ENCODE results near the gene PHLDA3.
"Not testable (repeated sequence)": the region's sequence is repeated elsewhere in the genome, so short reads cannot be mapped to it uniquely, and the experiment has no call there.

PHLDA3 gene

GRCh38 chr1:201482755-201483154, 13.8 kb upstream of the PHLDA3 start:
- H3K27me3 Mint-ChIP-seq (ENCODE audit: low read depth), result peaks cover 31% of the 10 kb centered on the region
- H3K27ac Mint-ChIP-seq, result peak overlapping the region in 1 of 3 experiments; percentile 74
- H3K9me3 Mint-ChIP-seq, result no peaks in the 10 kb centered on the region
- TF ChIP-seq CTCF (IDR thresholded peaks at IDR 0.05; ENCODE audit: unreplicated experiment in 3 of 3), result no peak
- H3K4me3 Mint-ChIP-seq, result peak overlapping the region in 1 of 3 experiments; percentile 51
- no peaks in the 10 kb centered on the region for H3K36me3 Mint-ChIP-seq (ENCODE audit: low read depth)
- H3K4me1 Mint-ChIP-seq, result peaks cover 42% of the 10 kb centered on the region

- Mint-ChIP-seq H3K4me3 (peak overlapping the region; percentile 63 to 73 (median 70)), H3K27ac (peak overlapping the region in 1 of 3 experiments; percentile 74), H3K36me3 (ENCODE audit: low read depth) (no peaks in the 10 kb centered on the region), H3K9me3 (no peaks in the 10 kb centered on the region), H3K4me1 (peaks cover 45% of the 10 kb centered on the region), H3K27me3 (ENCODE audit: low read depth) (peaks cover 31% of the 10 kb centered on the region)
- TF ChIP-seq CTCF (IDR thresholded peaks at IDR 0.05; ENCODE audit: unreplicated experiment in 3 of 3), result peak; percentile 92 to 94 (median 92)
These were observed 12.9 kb upstream of the PHLDA3 start for GRCh38 chr1:201481761-201482493.

DNA sequence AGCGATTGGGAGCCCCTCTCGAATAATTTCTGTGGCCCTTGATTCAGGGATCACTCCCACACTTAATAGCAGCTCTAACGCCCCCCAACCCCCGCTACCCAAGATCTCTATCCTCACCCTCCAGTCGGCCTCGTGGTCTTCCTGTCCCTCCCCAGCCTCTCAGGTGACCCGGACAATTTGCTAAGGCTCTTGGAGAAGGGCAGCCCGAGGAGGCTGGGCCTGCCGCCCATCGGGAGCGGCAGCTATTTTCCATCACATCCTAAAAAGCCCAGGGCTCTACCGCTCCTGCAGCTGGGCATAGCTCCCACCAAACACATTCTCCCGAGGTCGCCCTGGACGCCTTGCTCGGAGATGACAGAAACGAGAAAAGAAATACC, 12.0 kb upstream of the PHLDA3 start:
- Mint-ChIP-seq H3K9me3 (no peaks in the 10 kb centered on the region), H3K27ac (peak overlapping the region in 2 of 3 experiments; percentile 30 to 36), H3K4me3 (peak overlapping the region; percentile 68 to 73 (median 69)), H3K36me3 (ENCODE audit: low read depth) (no peaks in the 10 kb centered on the region), H3K4me1 (peaks cover 43% of the 10 kb centered on the region), H3K27me3 (ENCODE audit: low read depth) (peaks cover 36% of the 10 kb centered on the region)
- TF ChIP-seq CTCF (IDR thresholded peaks at IDR 0.05; ENCODE audit: unreplicated experiment in 3 of 3), result no peak

- Mint-ChIP-seq H3K9me3 (no peaks in the 10 kb centered on the region), H3K27ac (peak overlapping the region; percentile 24 to 36 (median 30)), H3K27me3 (ENCODE audit: low read depth) (peaks cover 36% of the 10 kb centered on the region), H3K4me1 (peaks cover 39% of the 10 kb centered on the region), H3K4me3 (peak overlapping the region; percentile 68 to 73 (median 69)), H3K36me3 (ENCODE audit: low read depth) (no peaks in the 10 kb centered on the region)
- TF ChIP-seq CTCF (IDR thresholded peaks at IDR 0.05; ENCODE audit: unreplicated experiment in 3 of 3), result no peak
These were observed 11.4 kb upstream of the PHLDA3 start for GRCh38 chr1:201480231-201481003.

- TF ChIP-seq CTCF (IDR thresholded peaks at IDR 0.05; ENCODE audit: unreplicated experiment in 3 of 3), result no peak
- peak overlapping the region in 2 of 3 experiments; percentile 30 to 33 for H3K27ac Mint-ChIP-seq
These were observed 10.3 kb upstream of the PHLDA3 start for GRCh38 chr1:201479201-201479730.

GRCh38 chr1:201478666-201479065, 9.7 kb upstream of the PHLDA3 start:
- not testable (repeated sequence) for H3K4me3 Mint-ChIP-seq; H3K36me3 Mint-ChIP-seq (ENCODE audit: low read depth); H3K27ac Mint-ChIP-seq; H3K9me3 Mint-ChIP-seq
- Mint-ChIP-seq H3K4me1 (peaks cover 39% of the 10 kb centered on the region), H3K27me3 (ENCODE audit: low read depth) (peaks cover 42% of the 10 kb centered on the region)

More at GRCh38 chr1:201479201-201479730, 10.3 kb upstream of the PHLDA3 start:
- peak overlapping the region in 1 of 3 experiments; percentile 73 for H3K4me3 Mint-ChIP-seq
- H3K36me3 Mint-ChIP-seq (ENCODE audit: low read depth), result no peaks in the 10 kb centered on the region
- peaks cover 36% of the 10 kb centered on the region for H3K27me3 Mint-ChIP-seq (ENCODE audit: low read depth)
- H3K9me3 Mint-ChIP-seq, result no peaks in the 10 kb centered on the region
- peaks cover 39% of the 10 kb centered on the region for H3K4me1 Mint-ChIP-seq
